DND-41 (cell line): ENCODE measurements around the gene MYDGF.

Experiments
- ATAC-seq: fragments of 200-7000 bp; cut with Tn5 transposase; 3 replicates; pipeline ENCODE4 v1.9.1; 2021; ENCODE audit warnings: low read depth; ENCODE audit not compliant: insufficient read depth
- DNase-seq: peaks from one replicate; pipeline ENCODE4 v3.0.0-alpha.2; 2020
- H2AFZ ChIP-seq: 2 replicates; pipeline ENCODE4 v1.6.0; 2012; ENCODE audit warnings: low read depth, low read length
- H3K27ac ChIP-seq: 2 replicates; pipeline ENCODE4 v1.5.1; 2012; ENCODE audit warnings: low read length, inconsistent platforms
- H3K27me3 ChIP-seq: fragments of 200-600 bp; sonication (generic); 2 replicates; pipeline ENCODE4 v1.6.0; 2012; ENCODE audit warnings: low read length, mild to moderate bottlenecking, inconsistent platforms; ENCODE audit not compliant: insufficient read depth, poor library complexity
- H3K36me3 ChIP-seq: 2 replicates; pipeline ENCODE4 v1.5.1; 2012; ENCODE audit warnings: low read length, inconsistent platforms; ENCODE audit not compliant: insufficient read depth
- H3K4me1 ChIP-seq: 2 replicates; pipeline ENCODE4 v1.5.1; 2012; ENCODE audit warnings: mild to moderate bottlenecking, low read length; ENCODE audit not compliant: insufficient read depth
- H3K4me2 ChIP-seq: 2 replicates; pipeline ENCODE4 v1.6.0; 2012; ENCODE audit warnings: mild to moderate bottlenecking, moderate library complexity, low read length, inconsistent platforms; ENCODE audit not compliant: insufficient read depth
- H3K4me3 ChIP-seq, 2 experiments: fragments of 200-600 bp in 1 of 2; shearing (Covaris generic) in 1 of 2; 2 replicates each; pipeline ENCODE4 v1.5.1; 2012 to 2016; ENCODE audit warnings: inconsistent platforms in 2 of 2, low read length in 2 of 2, mild to moderate bottlenecking in 2 of 2, low read depth in 1 of 2, moderate library complexity in 1 of 2
- H3K79me2 ChIP-seq: 2 replicates; pipeline ENCODE4 v1.6.0; 2012; ENCODE audit warnings: low read length, inconsistent platforms; ENCODE audit not compliant: insufficient read depth
- H3K9ac ChIP-seq: 2 replicates; pipeline ENCODE4 v1.6.0; 2012; ENCODE audit warnings: low read depth, mild to moderate bottlenecking, inconsistent platforms, low read length, moderate library complexity
- H3K9me3 ChIP-seq: 2 replicates; pipeline ENCODE4 v1.5.1; 2012; ENCODE audit warnings: low read length, moderate library complexity, mild to moderate bottlenecking, inconsistent platforms; ENCODE audit not compliant: insufficient read depth, severe bottlenecking
- H4K20me1 ChIP-seq: 2 replicates; pipeline ENCODE4 v1.6.0; 2012; ENCODE audit warnings: low read length; ENCODE audit not compliant: insufficient read depth
- EZH2 ChIP-seq: IDR thresholded peaks from 3 replicates; pipeline ENCODE4 v1.6.1; 2012; ENCODE audit warnings: borderline replicate concordance, low read depth, mild to moderate bottlenecking, moderate library complexity, low read length, inconsistent platforms; ENCODE audit not compliant: severe bottlenecking
- TF ChIP-seq, protein P1 (sequence below): IDR thresholded peaks from 2 replicates; pipeline ENCODE4 v1.5.1; 2012; ENCODE audit warnings: borderline replicate concordance, low read length, moderate library complexity, mild to moderate bottlenecking; ENCODE audit not compliant: poor library complexity, severe bottlenecking; ENCODE audit errors: extremely low read depth

The MYDGF gene

DNA sequence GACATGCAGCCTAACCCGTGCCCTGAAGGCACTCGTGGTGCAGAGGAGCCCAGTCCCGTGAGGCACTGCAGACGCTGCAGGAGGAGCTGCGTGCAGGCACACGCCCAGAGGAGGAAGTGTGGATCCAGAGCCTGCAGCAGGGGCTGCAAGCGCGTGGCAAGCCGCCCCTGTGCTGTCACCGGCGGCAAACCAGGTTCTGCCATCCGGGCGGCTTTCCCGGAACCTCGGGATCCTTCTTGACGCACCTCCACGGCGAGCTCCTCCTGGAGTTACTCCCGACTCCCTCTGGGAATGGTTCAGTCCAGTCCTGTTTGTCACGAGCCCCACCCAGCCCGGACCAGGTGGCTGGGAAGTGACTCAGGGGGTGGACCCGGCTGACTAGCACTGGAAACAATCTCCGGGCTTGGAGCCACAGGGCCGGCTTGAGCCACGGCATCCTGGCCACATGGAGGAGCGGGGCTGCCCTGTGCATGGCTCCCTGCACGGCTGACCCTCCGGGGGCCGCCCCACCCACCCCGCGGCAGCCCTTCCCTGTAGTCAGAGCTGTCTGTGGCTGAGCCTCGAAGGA, 43.3 kb upstream of the MYDGF start:
- no peak overlapping the region for H3K4me3 ChIP-seq
- H4K20me1 ChIP-seq = peaks cover 13% of the 10 kb centered on the region
- H3K4me1 ChIP-seq = no peaks in the 10 kb centered on the region

DNA sequence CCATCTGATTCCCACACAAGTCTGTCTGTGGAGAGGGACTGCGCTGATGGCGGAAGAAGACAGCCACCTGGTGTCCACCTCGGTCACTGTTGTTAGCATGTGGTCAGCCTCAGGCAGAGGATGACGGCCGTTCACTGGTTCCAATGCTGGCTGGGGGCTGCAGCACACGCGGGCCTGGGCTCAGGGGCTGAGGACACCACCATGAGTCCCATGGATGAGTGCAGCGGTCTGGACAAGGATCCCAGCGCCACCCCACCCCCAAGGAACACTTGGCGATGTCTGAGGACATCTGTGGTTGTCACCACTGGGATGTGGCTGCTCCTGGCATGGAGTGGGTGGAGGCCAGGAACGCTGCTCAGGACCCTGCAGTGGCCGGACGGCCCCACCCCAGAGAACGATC, 42.6 kb upstream of the MYDGF start:
- no peak overlapping the region for H3K27ac ChIP-seq
- H3K9ac ChIP-seq = no peak overlapping the region
- TF ChIP-seq, protein P1, sequence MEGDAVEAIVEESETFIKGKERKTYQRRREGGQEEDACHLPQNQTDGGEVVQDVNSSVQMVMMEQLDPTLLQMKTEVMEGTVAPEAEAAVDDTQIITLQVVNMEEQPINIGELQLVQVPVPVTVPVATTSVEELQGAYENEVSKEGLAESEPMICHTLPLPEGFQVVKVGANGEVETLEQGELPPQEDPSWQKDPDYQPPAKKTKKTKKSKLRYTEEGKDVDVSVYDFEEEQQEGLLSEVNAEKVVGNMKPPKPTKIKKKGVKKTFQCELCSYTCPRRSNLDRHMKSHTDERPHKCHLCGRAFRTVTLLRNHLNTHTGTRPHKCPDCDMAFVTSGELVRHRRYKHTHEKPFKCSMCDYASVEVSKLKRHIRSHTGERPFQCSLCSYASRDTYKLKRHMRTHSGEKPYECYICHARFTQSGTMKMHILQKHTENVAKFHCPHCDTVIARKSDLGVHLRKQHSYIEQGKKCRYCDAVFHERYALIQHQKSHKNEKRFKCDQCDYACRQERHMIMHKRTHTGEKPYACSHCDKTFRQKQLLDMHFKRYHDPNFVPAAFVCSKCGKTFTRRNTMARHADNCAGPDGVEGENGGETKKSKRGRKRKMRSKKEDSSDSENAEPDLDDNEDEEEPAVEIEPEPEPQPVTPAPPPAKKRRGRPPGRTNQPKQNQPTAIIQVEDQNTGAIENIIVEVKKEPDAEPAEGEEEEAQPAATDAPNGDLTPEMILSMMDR = no peak
- no peak for TF ChIP-seq EZH2
- no peak overlapping the region for H3K4me3 ChIP-seq
- H3K36me3 ChIP-seq = peaks cover 79% of the 10 kb centered on the region
- H2AFZ ChIP-seq = no peak overlapping the region
- H3K9me3 ChIP-seq = no peaks in the 10 kb centered on the region
- H3K4me1 ChIP-seq = no peaks in the 10 kb centered on the region
- H3K79me2 ChIP-seq = no peaks in the 10 kb centered on the region
- H3K27me3 ChIP-seq = no peaks in the 10 kb centered on the region
- no peak for ATAC-seq
- no peak overlapping the region for H3K4me2 ChIP-seq
- DNase-seq = no peak
- peaks cover 12% of the 10 kb centered on the region for H4K20me1 ChIP-seq

More for the DNA sequence above, 43.3 kb upstream of the MYDGF start:
- Histone ChIP-seq H3K9ac (no peak overlapping the region), H3K27ac (no peak overlapping the region), H3K79me2 (0 out of 2 replicates have a peak, but pooled peaks cover under 1% of the 10 kb centered on the region), H3K27me3 (no peaks in the 10 kb centered on the region), H2AFZ (no peak overlapping the region), H3K9me3 (no peaks in the 10 kb centered on the region), H3K36me3 (peaks cover 86% of the 10 kb centered on the region), H3K4me2 (no peak overlapping the region)
- DNase-seq (no peak), ATAC-seq (no peak)
- no peak for TF ChIP-seq EZH2
- TF ChIP-seq, protein P1 = no peak

GRCh38 chr19:4711211-4711610, 41.1 kb upstream of the MYDGF start:
- no peak overlapping the region for H3K4me2 ChIP-seq
- peaks cover 12% of the 10 kb centered on the region for H4K20me1 ChIP-seq
- DNase-seq (no peak), ATAC-seq (no peak)
- H3K36me3 ChIP-seq = peaks cover 73% of the 10 kb centered on the region
- H3K4me3 ChIP-seq = no peak overlapping the region
- no peak overlapping the region for H3K9ac ChIP-seq
- H3K27me3 ChIP-seq = no peaks in the 10 kb centered on the region
- H3K27ac ChIP-seq = no peak overlapping the region
- H3K9me3 ChIP-seq = no peaks in the 10 kb centered on the region
- H3K4me1 ChIP-seq = no peaks in the 10 kb centered on the region
- H2AFZ ChIP-seq = no peak overlapping the region
- no peak for TF ChIP-seq EZH2
- TF ChIP-seq, protein P1 = no peak
- no peaks in the 10 kb centered on the region for H3K79me2 ChIP-seq

DNA sequence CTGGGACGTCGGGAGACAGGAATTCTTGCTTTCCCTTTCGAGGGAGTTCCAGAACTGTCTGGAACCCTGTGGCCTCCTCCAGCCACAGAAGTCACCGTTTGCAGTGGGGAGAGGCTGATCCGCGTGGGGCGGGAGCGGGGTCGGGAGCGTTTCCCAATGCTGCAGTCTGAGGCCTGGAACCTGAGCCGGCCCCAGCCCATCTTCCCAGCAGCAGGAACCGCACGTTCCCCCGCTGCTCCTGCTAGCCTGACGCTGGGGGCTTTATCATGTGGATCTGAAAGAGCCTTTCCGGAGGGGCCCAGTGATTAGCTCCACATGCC, 40.1 kb upstream of the MYDGF start:
- no peaks in the 10 kb centered on the region for H3K27me3 ChIP-seq

More for the DNA sequence above, 40.1 kb upstream of the MYDGF start:
- H3K9me3 ChIP-seq = no peaks in the 10 kb centered on the region
- no peak for ATAC-seq
- no peak for TF ChIP-seq EZH2
- TF ChIP-seq, protein P1 = no peak
- H4K20me1 ChIP-seq = peaks cover 12% of the 10 kb centered on the region
- peaks cover 72% of the 10 kb centered on the region for H3K36me3 ChIP-seq
- no peak for DNase-seq
- H3K9ac ChIP-seq = no peak overlapping the region
- H2AFZ ChIP-seq = no peak overlapping the region
- H3K4me2 ChIP-seq = no peak overlapping the region
- H3K4me1 ChIP-seq = no peaks in the 10 kb centered on the region
- no peaks in the 10 kb centered on the region for H3K79me2 ChIP-seq
- no peak overlapping the region for H3K27ac ChIP-seq
- H3K4me3 ChIP-seq = no peak overlapping the region
